ENCODE data around the gene TLR4.
A peak's percentile ranks its signal among the peaks of the same experiment; 100 is the strongest.

Gene TLR4

GRCh38 chr9:117704024-117704575 is at the start of gene TLR4:
Gene TLR4 (plus strand): TSS chr9:117704403. CDS start chr9:117704473, 70 bp downstream.
- no peak for DNase-seq

- no peak for DNase-seq
Observed at GRCh38 chr9:117656002-117656401, 48.2 kb upstream of the TLR4 start.

- DNase-seq, result no peak
Observed at GRCh38 chr9:117662651-117663050, 41.6 kb upstream of the TLR4 start.

GRCh38 chr9:117664419-117664818 is 39.8 kb upstream of the TLR4 start:
- DNase-seq, result no peak

DNA sequence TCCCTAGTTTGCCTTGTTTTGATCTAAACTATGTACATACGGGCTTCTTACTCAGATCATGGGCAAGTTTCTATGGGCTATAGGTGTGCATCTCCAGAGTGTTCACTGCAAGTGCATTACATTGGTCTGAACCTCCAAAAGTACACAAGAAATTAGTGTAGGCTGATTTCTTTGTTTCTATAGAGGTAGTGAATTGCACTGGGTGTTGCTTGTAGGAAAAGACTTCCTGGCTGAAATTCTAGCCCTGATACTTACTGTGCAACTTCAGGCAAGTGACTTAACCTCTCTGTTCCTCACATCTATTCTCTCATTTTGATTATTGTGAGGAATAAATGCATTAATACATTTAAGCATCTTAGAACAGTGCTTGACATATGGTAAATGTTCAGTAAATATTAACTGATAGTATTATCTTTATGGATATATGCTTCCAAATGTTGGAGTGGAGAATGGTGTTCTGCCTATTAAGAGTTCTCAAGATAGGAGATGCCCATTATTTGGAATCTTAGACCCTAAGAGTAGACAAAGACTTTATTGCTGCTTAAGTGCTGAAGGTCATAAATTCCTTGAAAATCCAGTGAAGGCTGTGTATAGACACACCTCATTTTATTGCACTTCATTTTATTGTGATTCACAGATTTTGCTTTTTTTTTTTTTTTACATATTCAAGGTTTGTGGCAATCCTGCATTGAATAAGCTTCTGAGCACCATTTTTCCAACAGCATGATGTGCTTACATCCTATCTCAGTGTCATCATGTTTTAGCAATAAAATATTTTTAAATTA is 38.4 kb upstream of the TLR4 start:
- no peak for DNase-seq

GRCh38 chr9:117671468-117671867 is 32.7 kb upstream of the TLR4 start:
- no peak for DNase-seq

- DNase-seq, result no peak
Observed at GRCh38 chr9:117672369-117672768, 31.8 kb upstream of the TLR4 start.

DNA sequence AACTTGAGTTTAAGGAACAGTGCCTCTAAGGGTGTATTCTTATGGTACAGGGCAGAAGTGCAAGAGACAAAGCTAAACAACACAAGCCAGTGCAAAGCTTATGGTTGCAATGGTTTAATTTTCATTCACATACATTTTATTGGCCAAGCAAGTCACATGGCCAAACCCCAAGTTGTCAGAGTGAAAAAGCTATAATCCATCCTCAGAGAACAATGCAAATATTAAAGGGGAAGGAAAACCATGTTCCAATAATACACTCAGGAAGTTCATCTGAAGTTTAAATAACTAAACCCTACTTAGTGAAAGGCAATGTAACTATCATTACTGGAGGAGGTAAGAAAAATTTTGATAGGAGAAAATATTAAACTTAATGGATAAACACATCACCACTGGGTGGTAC is 26.6 kb upstream of the TLR4 start:
- DNase-seq, result no peak

DNA sequence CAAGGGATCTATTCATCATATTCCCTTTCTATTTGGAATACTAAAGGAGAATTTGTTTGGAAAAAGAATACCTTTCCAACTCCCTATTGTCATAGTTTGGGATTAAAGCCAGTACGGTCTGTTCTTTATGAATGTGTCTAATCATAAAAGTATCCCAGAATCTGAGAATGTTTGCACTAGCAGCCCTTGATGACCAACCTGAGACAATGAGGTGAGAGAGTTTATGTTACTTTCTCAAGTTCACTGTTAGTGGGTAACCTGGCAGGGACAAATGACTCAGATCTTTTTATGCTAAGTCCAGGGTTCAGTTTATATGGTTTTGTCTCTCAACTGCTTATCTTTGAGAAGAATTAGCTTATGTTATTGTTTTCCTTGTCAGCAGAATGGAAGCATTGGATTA is 25.3 kb upstream of the TLR4 start:
- DNase-seq, result no peak

DNA sequence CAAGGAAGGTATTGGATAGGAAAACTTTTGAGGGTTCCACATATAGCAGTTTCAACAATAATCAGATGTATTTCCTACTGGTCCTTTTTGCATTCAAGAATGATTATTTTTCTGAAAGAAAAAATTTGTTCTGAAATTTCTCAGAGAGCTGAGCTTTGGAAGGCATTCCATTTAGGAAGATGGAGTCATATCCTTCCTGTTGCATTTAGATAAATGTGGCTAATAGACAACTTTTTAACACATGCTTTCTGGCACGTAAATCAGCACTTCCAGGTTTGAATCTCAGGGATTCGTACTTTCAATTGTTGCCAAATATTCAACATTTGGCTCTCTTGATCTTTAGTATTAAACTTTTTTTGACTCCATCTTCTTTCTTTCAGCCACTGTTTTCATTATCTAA is 24.8 kb upstream of the TLR4 start:
- no peak for DNase-seq

GRCh38 chr9:117681888-117682287 is 22.3 kb upstream of the TLR4 start:
- no peak for DNase-seq

- DNase-seq, result no peak
Observed at GRCh38 chr9:117682955-117683710, 21.1 kb upstream of the TLR4 start.

DNA sequence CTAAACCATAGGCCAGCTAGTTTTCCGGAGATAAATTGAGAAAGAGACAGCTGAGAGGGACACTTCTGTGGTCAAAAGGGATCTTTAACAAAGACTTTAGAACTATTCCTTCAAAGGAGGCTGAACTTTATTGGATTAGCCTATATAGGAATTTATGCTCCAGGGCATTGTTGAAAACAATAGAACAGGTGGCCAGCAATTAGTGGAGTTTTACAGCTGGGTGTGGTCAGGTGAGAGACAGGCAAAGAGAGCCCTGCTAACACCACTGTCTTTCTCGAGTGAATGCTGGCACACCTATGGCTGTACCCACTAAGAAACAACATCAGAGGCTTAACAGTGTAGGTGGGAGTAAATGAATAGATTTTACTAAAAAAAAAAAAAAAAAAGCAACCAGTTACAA is 16.7 kb upstream of the TLR4 start:
- DNase-seq, result peak; percentile 79

- no peak for DNase-seq
Observed at GRCh38 chr9:117691367-117691766, 12.8 kb upstream of the TLR4 start.

DNA sequence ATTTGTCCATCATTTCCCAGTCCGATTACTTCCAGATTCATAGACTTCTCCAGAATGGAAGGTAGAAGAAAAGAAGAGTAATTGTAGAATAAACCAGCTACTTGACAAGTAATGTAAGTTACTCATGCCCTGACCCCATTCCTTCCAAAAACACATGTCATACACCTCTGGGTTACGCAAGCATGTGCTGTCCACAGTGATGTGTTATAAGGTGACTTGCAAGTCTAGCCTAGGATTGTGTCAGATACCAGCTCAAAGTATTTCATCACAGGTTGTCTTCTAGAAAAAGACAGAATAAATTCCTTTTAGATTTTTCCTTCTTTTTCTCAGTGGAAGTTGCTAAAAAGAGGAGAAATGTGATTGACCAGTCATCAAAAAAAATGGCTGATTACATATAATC is 8.0 kb upstream of the TLR4 start:
- DNase-seq, result no peak

- DNase-seq, result no peak
Observed at GRCh38 chr9:117697046-117697445, 7.2 kb upstream of the TLR4 start.

DNA sequence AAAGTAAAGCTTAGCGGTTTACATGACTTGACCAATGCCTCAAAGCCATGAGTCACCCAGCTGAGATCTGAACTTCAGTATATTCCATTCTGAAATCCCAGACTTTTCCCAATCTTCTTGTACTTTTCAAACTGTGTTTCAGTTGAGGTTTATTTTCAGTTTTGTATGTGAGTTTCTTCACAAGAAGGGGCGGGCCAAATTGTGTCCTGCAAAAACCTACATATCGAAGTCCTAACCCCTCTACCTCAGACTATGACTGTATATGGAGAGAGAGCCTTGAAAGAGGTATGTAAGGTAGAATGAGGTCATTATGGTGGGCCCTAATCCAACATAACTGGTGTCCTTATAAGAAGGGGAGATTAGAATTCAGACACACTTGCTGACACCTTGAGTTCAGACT is 666 bp upstream of the TLR4 start:
- no peak for DNase-seq

GRCh38 chr9:117704597-117704996 is 394 bp downstream of the TLR4 start:
- no peak for DNase-seq

DNA sequence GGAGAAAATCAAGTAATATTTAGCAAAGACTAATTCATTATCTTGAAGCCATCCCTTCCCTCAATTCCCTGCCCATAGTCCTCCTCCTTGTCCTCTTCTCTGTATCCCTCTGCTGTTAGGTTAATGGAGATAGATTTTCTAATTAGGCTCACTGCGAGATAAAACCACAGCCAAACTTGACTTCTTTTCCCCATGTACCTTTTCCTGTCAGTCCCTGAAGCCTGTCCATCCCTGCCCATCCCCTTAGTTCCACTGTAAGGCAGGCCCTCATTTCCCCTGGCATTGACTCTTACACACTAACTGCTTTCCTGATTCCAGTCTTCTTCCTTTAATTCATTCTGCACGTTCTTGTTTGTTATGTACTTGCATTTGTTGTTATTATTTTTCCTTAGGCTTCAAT is 1.2 kb downstream of the TLR4 start:
- DNase-seq, result no peak

DNA sequence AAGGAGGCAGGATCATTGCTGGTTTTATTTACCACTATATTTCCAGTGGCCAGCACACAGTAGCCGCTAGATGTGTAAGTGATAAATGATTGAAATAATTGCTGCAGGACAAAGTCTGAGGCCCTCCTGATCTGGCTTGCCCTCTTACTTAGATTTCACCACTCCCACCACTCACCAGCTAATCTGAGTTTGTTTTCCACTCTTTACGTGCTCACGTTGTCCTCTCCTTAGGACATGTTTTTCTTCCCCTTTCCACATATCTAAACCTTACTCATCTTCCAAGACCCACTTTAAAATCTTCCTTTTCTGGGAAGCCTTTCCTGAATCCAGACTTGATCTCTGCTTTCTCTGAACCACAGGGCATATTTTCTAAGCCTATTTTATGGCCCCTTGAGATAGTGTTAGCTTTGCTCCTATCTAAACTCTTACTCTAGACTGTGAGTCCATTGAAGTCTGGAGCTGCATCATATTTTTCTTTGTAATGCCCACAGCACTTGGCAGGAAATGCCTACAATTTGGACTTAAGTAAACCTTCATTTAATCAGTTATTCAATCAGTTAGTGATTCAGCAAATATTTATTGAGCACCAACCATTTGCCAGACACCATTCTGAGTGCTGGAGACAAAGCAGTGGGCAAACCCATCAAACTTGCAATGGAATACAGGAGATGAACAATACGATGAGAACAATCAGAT is 2.4 kb downstream of the TLR4 start:
- DNase-seq, result no peak

GRCh38 chr9:117707561-117707960 is 3.4 kb downstream of the TLR4 start:
- DNase-seq, result no peak

- DNase-seq, result no peak
Observed at GRCh38 chr9:117709936-117710335, 5.7 kb downstream of the TLR4 start.

DNA sequence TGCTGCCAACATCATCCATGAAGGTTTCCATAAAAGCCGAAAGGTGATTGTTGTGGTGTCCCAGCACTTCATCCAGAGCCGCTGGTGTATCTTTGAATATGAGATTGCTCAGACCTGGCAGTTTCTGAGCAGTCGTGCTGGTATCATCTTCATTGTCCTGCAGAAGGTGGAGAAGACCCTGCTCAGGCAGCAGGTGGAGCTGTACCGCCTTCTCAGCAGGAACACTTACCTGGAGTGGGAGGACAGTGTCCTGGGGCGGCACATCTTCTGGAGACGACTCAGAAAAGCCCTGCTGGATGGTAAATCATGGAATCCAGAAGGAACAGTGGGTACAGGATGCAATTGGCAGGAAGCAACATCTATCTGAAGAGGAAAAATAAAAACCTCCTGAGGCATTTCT is 10.1 kb downstream of the TLR4 start:
- peak; percentile 60 for DNase-seq
